NCI-H345 treated with DMSO at 0.1 percent for 48 hours (cell line): ENCODE results near the gene CEP20.

Experiments used
- DNase-seq: peaks from one replicate; lab custom pipeline; 2025; ENCODE audit not compliant: unreplicated experiment; lab: John Stamatoyannopoulos, UW

CEP20 gene

DNA sequence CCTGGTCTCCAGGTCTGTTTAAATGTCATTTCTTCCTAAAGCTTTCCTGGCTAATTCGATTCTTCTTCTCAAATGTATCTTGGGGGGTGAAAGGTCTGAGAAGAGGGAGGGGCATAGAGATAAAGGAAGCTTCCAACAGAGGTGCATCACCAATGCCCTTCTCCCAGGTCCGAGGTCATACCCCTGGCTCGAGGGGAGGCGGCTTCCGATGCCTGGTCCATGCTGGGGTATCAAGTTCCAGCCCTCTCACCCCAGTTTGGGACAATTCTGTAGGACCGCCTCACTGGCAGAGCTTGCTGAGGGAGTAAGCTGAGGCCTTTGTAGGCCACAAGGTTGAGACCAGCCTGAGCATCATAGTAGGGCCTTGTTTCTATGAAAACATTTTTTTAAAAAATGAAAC, 10.3 kb upstream of the CEP20 start:
- no peak for DNase-seq

DNA sequence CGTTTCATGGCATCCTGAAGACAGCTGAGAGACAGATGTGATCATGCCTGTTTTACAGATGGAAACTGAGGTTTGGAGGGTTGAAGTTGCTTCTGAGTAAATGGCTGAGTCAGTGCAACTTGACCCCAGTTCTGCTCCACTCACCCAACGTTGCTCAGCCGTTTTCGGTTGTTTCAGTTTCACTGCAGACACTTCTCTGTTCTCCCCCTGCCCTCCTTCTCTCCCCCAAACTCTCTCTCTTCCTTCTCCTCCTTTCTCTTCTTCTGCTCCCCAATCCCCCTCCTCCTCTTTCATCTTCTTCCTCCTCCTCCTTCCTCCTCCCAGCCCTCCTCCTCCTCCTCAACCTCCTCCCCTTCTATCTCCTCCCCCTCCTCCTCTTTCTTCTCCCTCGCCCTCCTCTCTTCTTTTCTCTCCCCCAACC, 9.4 kb upstream of the CEP20 start:
- no peak for DNase-seq

- no peak for DNase-seq
These were observed 8.8 kb upstream of the CEP20 start for GRCh38 chr16:15897121-15897780.

DNA sequence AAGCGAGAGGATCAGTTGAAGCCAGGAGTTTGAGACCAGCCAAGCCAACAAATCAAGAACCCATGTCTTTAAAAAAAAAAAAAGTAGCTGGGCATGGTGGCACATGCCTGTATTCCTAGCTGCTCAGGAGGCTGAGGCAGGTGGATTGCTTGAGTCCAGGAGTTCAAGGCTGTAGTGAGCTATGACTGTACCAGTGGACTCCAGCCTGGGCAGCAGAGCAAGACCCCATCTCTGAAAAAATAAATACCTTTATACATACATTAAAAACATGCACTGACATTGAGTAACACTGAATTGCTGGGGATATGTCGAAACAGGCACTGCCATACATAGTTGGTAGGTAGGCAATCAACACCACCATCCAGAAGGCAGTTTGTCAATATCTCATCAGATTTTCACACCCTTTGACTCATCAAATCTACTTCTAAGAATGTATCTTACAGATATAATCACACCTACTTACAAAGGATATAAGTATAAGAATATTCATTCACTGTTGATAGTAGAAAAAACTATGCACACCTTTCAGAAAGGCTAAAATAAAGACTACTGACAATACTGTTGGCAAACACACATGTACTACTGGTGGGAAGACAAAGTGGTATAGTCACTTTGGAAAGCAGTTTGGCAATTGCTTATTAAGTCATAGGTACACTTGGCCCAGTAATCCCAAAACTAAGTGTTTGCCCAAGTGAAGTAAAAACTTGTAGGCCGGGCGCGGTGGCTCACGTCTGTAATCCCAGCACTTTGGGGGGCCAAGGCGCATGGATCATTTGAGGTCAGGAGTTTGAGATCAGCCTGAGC, 6.4 kb upstream of the CEP20 start:
- DNase-seq: no peak

- DNase-seq: no peak
These were observed 3.1 kb upstream of the CEP20 start for GRCh38 chr16:15891508-15891907.

GRCh38 chr16:15887283-15887682, 1.1 kb downstream of the CEP20 start:
- no peak for DNase-seq

DNA sequence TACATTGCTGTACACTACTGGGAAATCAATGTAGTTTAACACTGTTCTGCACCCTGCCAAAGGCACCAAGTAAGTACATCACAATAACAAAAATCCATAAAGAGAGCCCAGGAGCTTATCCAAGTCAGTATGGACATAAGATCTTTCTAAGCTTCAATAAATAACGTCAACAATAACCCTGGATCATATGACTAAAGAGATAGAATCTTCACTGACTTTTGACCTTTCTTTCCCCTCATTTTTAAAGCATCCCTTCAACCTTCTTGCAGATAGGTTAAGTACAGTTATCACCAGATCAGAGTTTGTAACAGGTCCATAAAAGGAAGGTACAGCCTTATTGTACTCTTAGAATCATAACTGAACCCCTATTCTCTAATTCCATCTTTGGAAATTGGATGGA, 2.3 kb downstream of the CEP20 start:
- no peak for DNase-seq

- no peak for DNase-seq
These were observed 2.8 kb downstream of the CEP20 start for GRCh38 chr16:15885560-15886001.

GRCh38 chr16:15882563-15882962, 5.8 kb downstream of the CEP20 start:
- no peak for DNase-seq

DNA sequence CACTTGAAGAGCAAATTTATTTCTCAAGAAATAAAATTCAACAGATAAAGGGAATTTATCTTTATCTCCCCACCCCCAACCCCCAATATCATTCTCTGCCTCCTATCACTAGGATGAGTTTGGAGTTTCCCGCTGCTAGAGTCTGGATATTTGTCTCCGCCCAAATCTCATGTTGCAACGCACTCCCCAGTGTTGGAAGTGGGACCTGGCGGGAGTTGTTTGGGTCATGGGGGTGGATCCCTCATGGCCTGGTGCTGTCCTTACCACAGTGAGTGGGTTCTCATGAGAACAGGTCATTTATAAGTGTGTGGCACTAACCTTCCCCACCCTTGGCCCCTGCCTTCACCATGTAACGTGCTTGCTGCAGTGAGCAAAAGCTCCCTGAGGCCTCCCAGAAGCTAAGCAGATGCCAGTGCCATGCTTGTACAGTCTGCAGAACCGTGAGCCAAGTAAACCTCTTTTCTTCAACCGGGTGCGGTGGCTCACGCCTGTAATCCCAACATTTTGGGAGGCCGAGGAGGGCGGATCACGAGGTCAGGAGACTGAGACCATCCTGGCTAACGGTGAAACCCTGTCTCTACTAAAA, 6.5 kb downstream of the CEP20 start:
- no peak for DNase-seq

DNA sequence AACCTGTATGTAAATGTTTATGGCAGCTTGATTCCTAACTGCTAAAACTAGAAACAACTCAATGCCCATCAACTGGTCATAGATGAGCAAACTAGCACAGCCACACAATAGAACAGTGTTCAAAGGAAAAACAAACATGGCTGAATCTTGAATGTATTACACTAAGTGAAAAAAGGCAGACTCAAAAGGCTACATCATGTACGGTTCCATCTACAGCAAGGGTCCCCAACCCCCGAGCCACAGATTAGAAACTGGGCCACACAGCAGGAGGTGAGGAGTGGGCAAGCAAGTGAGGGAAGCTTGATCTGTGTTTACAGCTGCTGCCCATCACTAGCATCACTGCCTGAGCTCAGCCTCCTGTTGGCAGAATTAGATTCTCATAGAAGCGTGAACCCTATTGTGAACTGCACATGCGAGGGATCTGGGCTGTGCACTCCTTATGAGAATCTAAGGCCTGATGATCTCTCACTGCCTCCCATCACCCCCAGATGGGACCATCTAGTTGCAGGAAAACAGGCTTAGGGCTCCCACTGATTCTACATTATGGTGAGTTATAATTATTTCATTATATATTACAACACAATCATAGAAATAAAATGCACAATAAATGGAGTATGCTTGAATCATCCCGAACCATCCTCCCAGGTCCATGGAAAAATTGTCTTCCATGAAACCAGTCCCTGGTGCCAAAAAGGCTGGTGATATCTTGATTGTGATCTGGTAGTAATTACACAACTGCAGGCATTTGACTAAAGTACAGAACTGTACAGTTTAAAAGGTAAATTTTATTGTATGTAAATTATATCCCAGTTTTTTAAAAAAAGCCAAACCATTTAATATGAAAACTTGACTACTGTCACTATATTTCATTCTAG, 7.7 kb downstream of the CEP20 start:
- no peak for DNase-seq

- DNase-seq: no peak
These were observed 9.1 kb downstream of the CEP20 start for GRCh38 chr16:15879255-15879811.

DNA sequence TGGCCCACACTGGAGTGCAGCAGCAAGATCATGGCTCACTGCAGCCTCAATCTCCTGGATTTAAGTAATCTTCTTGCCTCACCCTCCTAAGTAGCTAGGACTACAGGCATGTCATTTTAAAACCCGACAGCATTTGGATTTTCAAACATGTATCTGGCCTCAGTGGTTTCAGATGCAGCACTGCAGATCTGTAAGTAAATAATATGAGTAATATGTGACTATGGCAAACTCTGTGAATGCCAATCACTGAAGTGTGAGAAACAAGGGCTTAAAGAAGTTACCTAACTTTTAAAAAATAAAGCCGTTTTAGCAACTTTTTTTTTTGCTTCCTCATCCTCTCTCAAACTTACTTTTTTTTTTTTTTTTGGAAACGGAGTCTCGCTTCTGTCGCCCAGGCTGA, 11.9 kb downstream of the CEP20 start:
- DNase-seq: no peak

GRCh38 chr16:15874745-15875314, 13.6 kb downstream of the CEP20 start:
- DNase-seq: no peak

- no peak for DNase-seq
These were observed 14.7 kb downstream of the CEP20 start for GRCh38 chr16:15873737-15874136.

- no peak for DNase-seq
These were observed 15.1 kb downstream of the CEP20 start for GRCh38 chr16:15873301-15873700.

GRCh38 chr16:15870011-15870410, 18.4 kb downstream of the CEP20 start:
- no peak for DNase-seq

DNA sequence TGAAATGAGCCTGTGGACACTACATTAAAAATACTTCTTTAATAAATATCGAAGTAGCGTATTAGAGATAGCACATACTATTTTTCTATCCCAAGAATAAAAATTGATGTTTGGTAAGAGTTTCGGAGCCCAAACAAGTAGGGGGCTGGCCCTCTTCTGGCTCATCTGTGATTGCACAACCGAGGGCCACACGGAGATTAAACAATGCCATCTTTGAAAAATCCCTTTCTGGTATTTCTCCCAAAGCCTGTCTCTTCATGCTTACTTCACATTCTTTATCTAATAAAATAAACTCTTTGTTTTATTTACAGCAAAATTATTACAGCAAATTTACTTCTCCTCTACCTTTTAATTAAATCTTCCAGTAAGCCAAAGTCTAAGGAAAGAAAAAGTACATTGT, 22.0 kb downstream of the CEP20 start:
- DNase-seq: no peak

GRCh38 chr16:15865742-15866141, 22.7 kb downstream of the CEP20 start:
- DNase-seq: no peak

GRCh38 chr16:15864939-15865338, 23.5 kb downstream of the CEP20 start:
- DNase-seq: no peak

GRCh38 chr16:15861996-15862395, 26.4 kb downstream of the CEP20 start:
- DNase-seq: no peak
